Activated CD8-positive, alpha-beta T cell treated with anti-CD3 and anti-CD28 coated beads for 36 hours (primary cell): ENCODE measurements around the gene KCNH2. TPM values are rescaled to one million over a fixed set of nuclear protein-coding genes. Genes with fewer than 3 reads are reported as not detected.

Experiments used
- ATAC-seq: fragments of 200-7000 bp; cut with Tn5 transposase; one replicate; pipeline ENCODE4 v1.10.0; 2021; ENCODE audit warnings: mild to moderate bottlenecking, moderate library complexity
- CTCF ChIA-PET: fragments of 350-600 bp; sonication (Branson Sonifier 250); formaldehyde crosslinking; loops from one replicate; lab custom pipeline; 2021; ENCODE audit warnings: antibody characterized with exemption; lab: Charles Lee
- POLR2A ChIA-PET: fragments of 350-600 bp; sonication (Branson Sonifier 250); formaldehyde crosslinking; loops from one replicate; lab custom pipeline; 2021; ENCODE audit warnings: antibody characterized with exemption; lab: Charles Lee
- DNase-seq: peaks from one replicate; pipeline ENCODE4 v3.0.0-alpha.2; 2020
- H3K27ac Mint-ChIP-seq: one replicate; pipeline ENCODE4 v1.8.0; 2021; ENCODE audit warnings: mild to moderate bottlenecking, mixed read lengths
- H3K27me3 Mint-ChIP-seq: one replicate; pipeline ENCODE4 v1.8.0; 2021; ENCODE audit warnings: mixed read lengths
- H3K36me3 Mint-ChIP-seq: one replicate; pipeline ENCODE4 v1.8.0; 2021; ENCODE audit warnings: low read depth, mixed read lengths
- H3K4me1 Mint-ChIP-seq: one replicate; pipeline ENCODE4 v1.8.0; 2021; ENCODE audit warnings: low read depth, mixed read lengths
- H3K4me3 Mint-ChIP-seq: one replicate; pipeline ENCODE4 v1.8.0; 2021; ENCODE audit warnings: mild to moderate bottlenecking, moderate library complexity, mixed read lengths
- H3K9me3 Mint-ChIP-seq: one replicate; pipeline ENCODE4 v1.8.0; 2021; ENCODE audit warnings: mixed read lengths
- intact Hi-C: fragments of 100-400 bp; cut with micrococcal nuclease; formaldehyde crosslinking; loops from one replicate; pipeline ENCODE4 v1.10.0; 2022
- total RNA-seq, 2 experiments: library from RNA; stranded (reverse); gene quantifications; one replicate each; pipeline ENCODE4 v1.2.3, GENCODE V29; 2021
- TF ChIP-seq, protein P1 (sequence below): fragments of 200-600 bp; IDR thresholded peaks from one replicate; pipeline ENCODE4 v1.8.0; 2022; ENCODE audit warnings: antibody characterized with exemption, mild to moderate bottlenecking

Gene KCNH2
- total RNA-seq, 2 experiments from 2014 or later = 0.23 to 0.29 TPM

DNA sequence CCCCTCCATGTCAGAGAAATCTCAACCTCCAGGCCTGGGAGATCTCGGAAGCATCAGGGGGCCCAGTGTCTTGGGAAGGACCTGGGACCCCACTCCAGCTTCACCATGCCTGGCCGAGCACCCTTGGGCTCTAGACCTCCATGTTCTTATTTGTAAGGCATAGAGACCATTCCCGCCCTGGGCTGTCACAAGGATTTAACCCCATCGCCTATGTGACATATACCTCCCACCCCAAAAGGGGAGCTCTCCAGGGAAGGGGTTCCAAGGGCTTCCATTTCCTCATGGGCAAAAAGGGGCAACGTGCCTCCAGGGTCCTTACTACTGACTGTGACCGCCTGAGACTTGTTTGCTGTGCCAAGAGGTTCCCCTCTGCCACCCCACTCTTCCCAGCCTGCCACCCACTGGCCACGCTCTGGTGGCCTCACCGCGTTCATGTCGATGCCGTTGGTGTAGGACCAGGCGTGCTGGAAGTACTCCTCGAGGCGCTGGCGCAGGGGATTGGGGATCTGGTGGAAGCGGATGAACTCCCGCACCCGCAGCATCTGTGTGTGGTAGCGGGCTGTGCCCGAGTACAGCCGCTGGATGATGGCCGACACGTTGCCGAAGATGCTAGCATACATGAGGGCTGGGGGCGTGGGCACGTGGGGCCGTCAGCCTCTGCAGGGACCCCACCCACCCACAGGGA lies 27.5 kb downstream of the KCNH2 start:
- H3K27ac Mint-ChIP-seq = no peak overlapping the region
- H3K4me1 Mint-ChIP-seq = peaks cover 2% of the 10 kb centered on the region
- POLR2A ChIA-PET = interaction anchor here (1.3 kb wide), 1 partner anchor 8 kb away, joined by 3 read pairs; no protein-coding TSS in a partner anchor
- peaks cover 7% of the 10 kb centered on the region for H3K27me3 Mint-ChIP-seq
- intact Hi-C loops = no loop called here
- H3K9me3 Mint-ChIP-seq = no peaks in the 10 kb centered on the region
- DNase-seq (no peak), ATAC-seq (no peak)
- H3K4me3 Mint-ChIP-seq = no peak overlapping the region
- CTCF ChIA-PET = no interaction called here
- TF ChIP-seq, protein P1, sequence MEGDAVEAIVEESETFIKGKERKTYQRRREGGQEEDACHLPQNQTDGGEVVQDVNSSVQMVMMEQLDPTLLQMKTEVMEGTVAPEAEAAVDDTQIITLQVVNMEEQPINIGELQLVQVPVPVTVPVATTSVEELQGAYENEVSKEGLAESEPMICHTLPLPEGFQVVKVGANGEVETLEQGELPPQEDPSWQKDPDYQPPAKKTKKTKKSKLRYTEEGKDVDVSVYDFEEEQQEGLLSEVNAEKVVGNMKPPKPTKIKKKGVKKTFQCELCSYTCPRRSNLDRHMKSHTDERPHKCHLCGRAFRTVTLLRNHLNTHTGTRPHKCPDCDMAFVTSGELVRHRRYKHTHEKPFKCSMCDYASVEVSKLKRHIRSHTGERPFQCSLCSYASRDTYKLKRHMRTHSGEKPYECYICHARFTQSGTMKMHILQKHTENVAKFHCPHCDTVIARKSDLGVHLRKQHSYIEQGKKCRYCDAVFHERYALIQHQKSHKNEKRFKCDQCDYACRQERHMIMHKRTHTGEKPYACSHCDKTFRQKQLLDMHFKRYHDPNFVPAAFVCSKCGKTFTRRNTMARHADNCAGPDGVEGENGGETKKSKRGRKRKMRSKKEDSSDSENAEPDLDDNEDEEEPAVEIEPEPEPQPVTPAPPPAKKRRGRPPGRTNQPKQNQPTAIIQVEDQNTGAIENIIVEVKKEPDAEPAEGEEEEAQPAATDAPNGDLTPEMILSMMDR = no peak
- no peaks in the 10 kb centered on the region for H3K36me3 Mint-ChIP-seq

DNA sequence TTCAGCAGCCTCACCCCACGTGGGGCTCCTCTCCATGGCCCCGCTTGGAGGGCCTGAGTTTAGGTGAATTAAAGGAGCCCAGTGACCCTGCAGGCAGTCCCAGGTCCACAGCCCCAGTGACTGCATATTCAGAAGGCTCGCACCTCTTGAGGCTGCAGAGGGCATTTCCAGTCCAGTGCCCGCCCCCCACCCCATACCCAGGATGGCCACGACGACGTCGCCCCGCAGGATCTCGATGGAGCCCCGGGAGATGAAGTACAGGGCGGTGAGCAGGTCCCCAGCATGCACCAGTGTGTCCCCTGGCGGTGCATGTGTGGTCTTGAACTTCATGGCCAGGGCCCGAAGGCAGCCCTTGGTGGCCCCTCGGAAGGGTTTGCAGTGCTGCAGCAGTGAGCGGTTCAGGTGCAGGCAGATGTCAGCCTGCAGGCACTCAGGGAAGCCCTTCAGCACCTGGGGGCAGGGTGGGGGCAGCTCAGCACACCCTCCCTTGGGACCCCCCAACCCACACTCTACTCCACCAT lies 28.1 kb downstream of the KCNH2 start:
- Mint-ChIP-seq H3K27ac (no peak overlapping the region), H3K4me1 (peaks cover 2% of the 10 kb centered on the region), H3K27me3 (peaks cover 7% of the 10 kb centered on the region), H3K36me3 (no peaks in the 10 kb centered on the region), H3K9me3 (no peaks in the 10 kb centered on the region), H3K4me3 (no peak overlapping the region)
- DNase-seq = no peak
- intact Hi-C loops = no loop called here
- no peak for ATAC-seq
- ChIA-PET CTCF (interaction anchor here (2.3 kb wide), 1 partner anchor 52 kb away, joined by 8 read pairs; no protein-coding TSS in a partner anchor), POLR2A (interaction anchor here (1.3 kb wide), 1 partner anchor 8 kb away, joined by 3 read pairs; no protein-coding TSS in a partner anchor)
- TF ChIP-seq, protein P1 = no peak

DNA sequence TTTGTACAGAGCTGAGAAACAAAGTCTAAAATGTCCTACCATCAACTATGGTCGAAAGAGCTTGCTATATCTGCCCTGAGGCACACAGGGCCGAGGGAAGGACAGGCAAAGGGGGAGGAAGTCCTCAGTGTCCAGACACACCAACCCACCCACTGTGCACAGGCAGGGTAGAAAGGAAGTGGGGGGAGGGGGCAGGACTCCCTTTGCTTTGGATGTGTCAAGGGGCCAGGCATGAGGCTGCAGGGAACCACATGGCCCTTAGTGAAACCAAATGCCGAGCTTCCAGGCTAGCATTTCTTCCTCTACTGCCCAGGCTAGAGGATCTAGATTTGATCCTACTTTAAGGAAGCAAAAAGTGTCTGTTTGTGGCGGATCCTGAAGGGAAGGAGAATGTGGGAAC lies 28.6 kb downstream of the KCNH2 start:
- ATAC-seq = no peak
- DNase-seq = no peak
- POLR2A ChIA-PET = interaction anchor here (1.3 kb wide), 1 partner anchor 9 kb away, joined by 3 read pairs; no protein-coding TSS in a partner anchor
- Mint-ChIP-seq H3K4me3 (no peak overlapping the region), H3K27ac (no peak overlapping the region), H3K9me3 (no peaks in the 10 kb centered on the region), H3K36me3 (no peaks in the 10 kb centered on the region), H3K4me1 (peaks cover 2% of the 10 kb centered on the region), H3K27me3 (peaks cover 7% of the 10 kb centered on the region)
- CTCF ChIA-PET = interaction anchor here (0.7 to 2.3 kb wide), 3 partner anchors 12 to 59 kb away, joined by 3 to 8 read pairs (median 4); no protein-coding TSS in a partner anchor
- intact Hi-C loops = no loop called here
- TF ChIP-seq, protein P1 = no peak

DNA sequence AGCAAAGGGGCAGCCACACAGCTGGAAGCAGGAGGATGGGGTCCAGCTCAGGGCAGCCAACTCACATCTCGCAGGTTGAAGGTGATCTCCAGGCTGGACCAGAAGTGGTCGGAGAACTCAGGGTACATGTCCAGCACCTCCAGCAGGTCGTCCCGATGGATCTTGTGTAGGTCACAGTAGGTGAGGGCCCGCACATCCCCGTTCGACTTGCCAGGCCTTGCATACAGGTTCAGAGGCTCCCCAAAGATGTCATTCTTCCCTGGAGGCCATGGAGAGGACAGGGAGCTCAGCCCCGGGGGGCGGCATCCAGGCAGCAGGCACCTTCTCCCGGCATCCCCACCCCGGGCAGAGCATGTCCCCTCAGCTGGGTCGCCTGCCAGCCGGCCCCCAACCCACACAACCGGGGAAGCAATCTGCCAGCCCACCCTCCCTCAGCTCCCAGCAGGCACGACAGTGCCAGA lies 29.3 kb downstream of the KCNH2 start:
- intact Hi-C loops = no loop called here
- Mint-ChIP-seq H3K4me1 (peaks cover 2% of the 10 kb centered on the region), H3K27me3 (peaks cover 7% of the 10 kb centered on the region), H3K9me3 (no peaks in the 10 kb centered on the region), H3K4me3 (no peak overlapping the region), H3K36me3 (no peaks in the 10 kb centered on the region), H3K27ac (no peak overlapping the region)
- no peak for ATAC-seq
- no peak for DNase-seq
- ChIA-PET POLR2A (interaction anchor here (0.8 kb wide), 1 partner anchor 60 kb away, joined by 3 read pairs; no protein-coding TSS in a partner anchor), CTCF (interaction anchor here (0.7 to 2.3 kb wide), 3 partner anchors 11 to 60 kb away, joined by 3 to 8 read pairs (median 4); no protein-coding TSS in a partner anchor)
- TF ChIP-seq, protein P1 = no peak
